T-helper 17 cell (primary cell): Measurements from ENCODE around the gene TPPP. TPM values are rescaled to one million over a fixed set of nuclear protein-coding genes. Genes with fewer than 3 reads are reported as not detected.
"Not testable (repeated sequence)": the region's sequence is repeated elsewhere in the genome, so short reads cannot be mapped to it uniquely, and the experiment has no call there.

Source experiments
- ATAC-seq: fragments of 150-1000 bp; cut with Tn5 transposase; 2 replicates; pipeline ENCODE4 v1.10.0; 2021; ENCODE audit warnings: mild to moderate bottlenecking, moderate library complexity
- DNase-seq, 3 donors: peaks; one replicate each; pipeline versions ENCODE4 v3.0.0 to v3.0.0-alpha.2; 2020 to 2021
- H3K9me3 ChIP-seq: one replicate; pipeline ENCODE4 v1.7.0; 2013; ENCODE audit warnings: low read length, mild to moderate bottlenecking; ENCODE audit not compliant: control insufficient read depth, poor library complexity, severe bottlenecking
- H3K27ac Mint-ChIP-seq: one replicate; pipeline ENCODE4 v1.8.0; 2022; ENCODE audit warnings: mild to moderate bottlenecking, moderate library complexity, mixed read lengths
- H3K27me3 Mint-ChIP-seq: one replicate; pipeline ENCODE4 v1.8.0; 2022; ENCODE audit warnings: mixed read lengths
- H3K36me3 Mint-ChIP-seq: one replicate; pipeline ENCODE4 v1.8.0; 2022; ENCODE audit warnings: low read depth, mixed read lengths
- H3K4me1 Mint-ChIP-seq: one replicate; pipeline ENCODE4 v1.8.0; 2022; ENCODE audit warnings: mild to moderate bottlenecking, mixed read lengths
- H3K4me3 Mint-ChIP-seq: one replicate; pipeline ENCODE4 v1.8.0; 2022; ENCODE audit warnings: mild to moderate bottlenecking, moderate library complexity, mixed read lengths
- total RNA-seq, 4 donors: library from RNA in 2 of 4; stranded (reverse) in 2 of 4; gene quantifications; one replicate each; pipeline ENCODE4 v1.2.3 and lab custom pipeline; 2022 to 2026

Gene TPPP
- total RNA-seq, 2 donors from 2014 or later: 17.3 to 35.4 TPM

DNA sequence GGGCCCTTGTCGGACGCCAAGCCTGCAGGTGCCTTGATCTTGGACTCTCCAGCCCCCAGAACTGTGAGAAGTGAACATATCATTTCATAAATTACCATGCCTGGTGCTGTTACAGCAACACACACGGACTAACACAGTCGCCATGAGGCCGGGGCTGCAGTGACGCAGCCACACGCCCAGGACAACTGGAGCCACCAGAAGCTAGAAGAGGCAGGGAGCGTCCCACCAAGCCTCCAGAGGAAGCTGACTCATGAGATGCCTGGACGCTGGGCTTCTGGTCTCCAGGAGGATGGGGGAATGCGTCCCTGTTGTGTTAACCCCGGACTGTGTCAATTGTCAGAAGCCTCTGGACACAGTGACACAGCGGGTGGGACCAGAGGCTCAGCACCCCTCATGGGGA is 6.2 kb downstream of the TPPP start:
- not testable (repeated sequence) for H3K27ac Mint-ChIP-seq, H3K4me3 Mint-ChIP-seq, H3K36me3 Mint-ChIP-seq

DNA sequence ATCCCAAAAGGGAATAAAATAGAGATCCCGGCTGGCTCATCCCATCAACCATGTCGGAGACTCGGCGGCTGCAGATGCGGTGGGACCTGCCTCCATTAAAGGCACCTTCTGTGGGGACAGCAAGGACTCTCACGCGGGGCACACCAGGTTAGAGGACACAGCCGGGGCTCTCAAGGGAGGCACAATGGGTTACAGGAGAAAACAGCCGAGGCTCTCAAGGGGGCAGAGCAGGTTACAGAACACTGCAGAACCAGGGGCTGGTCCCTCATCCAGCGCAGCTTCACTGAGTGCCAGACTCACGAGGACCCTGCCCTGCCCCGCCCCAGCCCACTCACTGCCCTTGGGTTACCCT is 7.0 kb downstream of the TPPP start:
- DNase-seq, H3K9me3 ChIP-seq, H3K27ac Mint-ChIP-seq, H3K27me3 Mint-ChIP-seq, ATAC-seq, H3K4me1 Mint-ChIP-seq, H3K36me3 Mint-ChIP-seq: not testable (repeated sequence)
- H3K4me3 Mint-ChIP-seq: peak overlapping the region; percentile 15

More for the DNA sequence above, 6.2 kb downstream of the TPPP start:
- not testable (repeated sequence) for ATAC-seq, H3K9me3 ChIP-seq, H3K4me1 Mint-ChIP-seq, H3K27me3 Mint-ChIP-seq, DNase-seq

DNA sequence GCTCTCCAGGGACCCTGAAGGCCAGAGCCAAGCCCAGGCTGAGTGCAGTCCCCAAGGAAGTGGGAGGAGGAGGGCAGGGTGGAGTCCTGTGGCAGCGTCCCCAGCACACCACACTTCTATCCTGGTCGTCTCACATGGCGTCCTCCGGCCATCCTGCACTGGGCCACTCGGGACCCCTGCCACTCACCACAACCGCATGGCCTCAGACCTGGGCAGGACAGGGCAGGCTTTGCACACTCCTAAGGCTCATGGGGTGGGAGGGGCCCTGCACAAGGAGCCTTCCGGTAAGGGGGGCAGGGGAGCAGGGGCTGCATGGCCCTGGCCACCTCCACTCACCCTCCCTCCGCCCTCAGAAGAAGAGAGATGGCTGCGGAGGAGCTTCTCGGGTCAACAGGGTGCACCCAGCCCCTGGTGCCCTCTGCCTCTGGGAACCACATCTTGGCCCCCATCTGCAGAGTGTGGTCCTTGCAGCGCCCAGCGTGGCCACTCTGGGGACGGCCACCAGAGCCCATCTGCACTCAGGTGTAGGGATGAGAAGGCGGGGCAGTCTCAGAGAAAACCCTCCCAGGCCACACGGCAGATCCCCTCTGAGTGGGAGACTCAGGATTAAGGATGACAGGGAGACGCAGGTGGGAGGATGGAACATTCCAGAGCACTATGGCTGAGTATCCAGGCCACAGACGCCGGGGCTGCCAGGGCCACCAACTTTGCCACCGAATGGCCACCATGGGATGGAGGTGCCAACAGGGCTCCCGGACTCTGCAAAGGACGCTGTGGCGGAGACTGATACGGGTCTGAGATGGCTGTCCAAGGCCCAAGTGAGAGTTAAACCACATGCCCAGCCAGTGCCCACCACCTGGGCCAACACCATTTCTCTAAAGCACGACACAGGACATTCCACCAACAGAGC is 7.6 kb downstream of the TPPP start:
- H3K27me3 Mint-ChIP-seq: no peaks in the 10 kb centered on the region
- no peaks in the 10 kb centered on the region for H3K4me1 Mint-ChIP-seq
- H3K27ac Mint-ChIP-seq: no peak overlapping the region
- ATAC-seq (no peak), DNase-seq (no peak)
- H3K9me3 ChIP-seq: no peaks in the 10 kb centered on the region
- no peaks in the 10 kb centered on the region for H3K36me3 Mint-ChIP-seq
- H3K4me3 Mint-ChIP-seq: peak overlapping the region; percentile 15

DNA sequence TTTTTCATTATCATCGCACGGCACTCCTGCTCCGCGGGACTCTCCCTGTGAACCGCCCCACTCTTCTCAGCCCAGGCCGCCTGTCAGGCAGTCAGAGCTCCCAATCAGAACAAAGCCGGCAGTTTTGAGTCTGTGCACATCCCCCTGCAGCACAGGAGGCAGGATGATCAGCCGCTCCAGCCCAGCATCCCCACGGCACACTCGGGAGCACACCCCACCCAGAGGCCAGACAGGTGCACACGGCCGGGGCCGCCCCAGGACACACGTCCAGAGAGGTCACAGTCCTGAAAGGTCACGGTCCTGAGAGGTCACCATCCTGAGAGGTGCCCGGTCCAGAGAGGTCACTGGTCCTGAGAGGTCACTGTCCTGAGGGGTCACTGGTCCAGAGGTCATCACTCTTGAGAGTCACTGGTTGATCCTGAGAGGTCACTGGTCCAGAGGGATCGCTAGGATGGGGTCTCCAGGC is 8.4 kb downstream of the TPPP start:
- H3K9me3 ChIP-seq: no peaks in the 10 kb centered on the region
- Mint-ChIP-seq H3K27me3 (no peaks in the 10 kb centered on the region), H3K4me1 (no peaks in the 10 kb centered on the region), H3K4me3 (peak overlapping the region; percentile 47), H3K36me3 (no peaks in the 10 kb centered on the region), H3K27ac (peak overlapping the region; percentile 60)
- ATAC-seq (no peak), DNase-seq (no peak)

DNA sequence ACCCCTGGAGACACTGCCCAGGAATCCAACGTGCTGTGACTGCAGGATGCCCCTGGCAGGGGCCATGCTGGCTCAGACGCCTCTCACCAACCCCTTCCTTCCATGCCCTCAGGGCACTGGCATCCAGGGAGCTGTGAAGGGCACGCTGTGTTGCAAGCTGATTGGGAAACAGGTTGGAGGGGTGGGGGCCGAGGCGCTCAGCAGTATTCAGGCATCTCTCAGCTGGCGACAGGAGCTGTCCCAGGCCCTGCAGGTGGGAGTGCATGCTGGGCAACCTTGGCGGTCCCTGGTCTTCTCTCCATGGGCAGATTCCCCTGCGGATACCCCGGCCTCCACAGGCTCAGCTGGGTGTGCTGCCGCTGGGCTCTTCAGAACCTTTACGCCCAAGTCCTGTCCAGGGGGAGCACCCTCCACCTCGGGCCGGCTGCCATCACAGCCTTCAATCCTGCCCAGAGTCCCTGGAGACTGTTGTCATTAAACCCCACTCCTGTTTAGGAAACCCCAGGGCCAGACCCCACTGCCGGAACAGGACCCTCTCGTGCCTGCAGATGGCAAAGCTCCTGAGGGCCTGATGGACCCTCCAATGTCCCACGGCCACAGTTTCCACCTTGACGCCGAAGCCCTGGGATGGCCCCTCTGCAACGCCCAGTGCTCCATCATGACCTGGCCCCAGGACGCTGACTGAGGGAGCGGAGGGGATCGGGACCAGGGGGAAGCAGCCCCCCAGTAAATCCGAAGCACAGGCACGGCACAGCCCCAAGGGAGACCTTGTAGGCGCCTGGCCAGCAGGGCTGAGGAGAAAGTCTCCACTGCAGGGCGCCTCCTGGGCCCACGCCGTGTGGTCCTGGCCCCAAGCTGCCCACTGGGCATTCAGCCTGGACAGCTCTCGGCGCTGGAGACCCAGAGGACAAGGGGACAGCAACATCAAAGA is 9.3 kb downstream of the TPPP start:
- Mint-ChIP-seq H3K4me3 (no peak overlapping the region), H3K36me3 (no peaks in the 10 kb centered on the region), H3K4me1 (no peaks in the 10 kb centered on the region), H3K27me3 (no peaks in the 10 kb centered on the region), H3K27ac (peak overlapping the region; percentile 60)
- H3K9me3 ChIP-seq: no peaks in the 10 kb centered on the region
- DNase-seq (no peak), ATAC-seq (no peak)

DNA sequence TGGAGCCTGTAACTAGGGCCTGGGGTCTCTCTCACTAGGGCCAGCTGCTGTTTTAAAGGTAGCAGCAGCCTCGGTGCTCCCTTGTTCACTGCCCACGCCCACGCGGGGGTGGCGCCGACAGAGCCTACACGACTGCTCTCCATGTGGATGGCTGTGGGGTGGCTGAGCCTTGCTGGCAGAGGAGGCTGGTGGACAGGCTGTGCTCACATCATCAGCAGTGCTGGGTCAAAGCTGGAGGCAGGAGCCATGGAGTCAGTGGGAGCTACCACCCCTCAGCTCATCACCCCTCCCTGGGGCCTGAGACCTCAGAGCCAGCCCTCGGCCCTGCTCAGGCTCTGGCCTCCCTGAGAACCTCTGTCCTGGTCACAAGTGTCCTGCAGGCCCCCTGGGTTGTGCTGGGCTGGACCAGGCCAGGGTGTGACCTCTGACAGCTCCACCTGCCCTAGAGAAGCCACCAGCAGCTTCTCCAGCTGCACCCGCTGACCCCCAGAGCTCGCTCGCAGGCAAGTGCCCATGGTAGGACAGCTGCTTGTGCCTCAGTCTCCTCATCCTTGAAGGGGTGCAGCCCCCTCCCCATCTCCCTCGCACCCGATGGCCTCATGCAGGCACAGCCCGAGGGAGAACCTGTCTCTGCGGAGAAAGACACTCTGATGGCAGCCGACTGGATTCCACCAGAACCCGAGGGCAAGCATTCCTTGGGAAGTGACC is 10.3 kb downstream of the TPPP start:
- not testable (repeated sequence) for H3K9me3 ChIP-seq, H3K36me3 Mint-ChIP-seq, ATAC-seq, DNase-seq, H3K27me3 Mint-ChIP-seq, H3K4me1 Mint-ChIP-seq
- Mint-ChIP-seq H3K27ac (peak overlapping the region; percentile 60), H3K4me3 (peak overlapping the region; percentile 65)

DNA sequence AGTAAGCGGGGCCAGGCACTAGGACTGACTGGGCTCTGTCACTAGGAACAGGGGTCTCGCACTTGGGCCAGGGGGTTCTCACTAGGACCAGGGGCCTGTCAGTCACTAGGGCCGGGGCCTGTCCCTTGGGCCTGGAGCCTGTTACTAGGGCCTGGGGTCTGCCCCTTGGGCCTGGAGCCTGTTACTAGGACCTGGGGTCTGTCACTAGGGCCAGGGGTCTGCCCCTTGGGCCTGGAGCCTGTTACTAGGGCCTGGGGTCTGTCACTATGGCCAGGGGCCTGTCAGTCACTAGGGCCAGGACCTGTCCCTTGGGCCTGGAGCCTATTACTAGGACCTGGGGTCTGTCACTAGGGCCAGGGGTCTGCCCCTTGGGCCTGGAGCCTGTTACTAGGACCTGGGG is 10.9 kb downstream of the TPPP start:
- ATAC-seq, H3K9me3 ChIP-seq, H3K4me1 Mint-ChIP-seq, H3K36me3 Mint-ChIP-seq, H3K4me3 Mint-ChIP-seq, H3K27me3 Mint-ChIP-seq, DNase-seq: not testable (repeated sequence)
- H3K27ac Mint-ChIP-seq: peak overlapping the region; percentile 60

DNA sequence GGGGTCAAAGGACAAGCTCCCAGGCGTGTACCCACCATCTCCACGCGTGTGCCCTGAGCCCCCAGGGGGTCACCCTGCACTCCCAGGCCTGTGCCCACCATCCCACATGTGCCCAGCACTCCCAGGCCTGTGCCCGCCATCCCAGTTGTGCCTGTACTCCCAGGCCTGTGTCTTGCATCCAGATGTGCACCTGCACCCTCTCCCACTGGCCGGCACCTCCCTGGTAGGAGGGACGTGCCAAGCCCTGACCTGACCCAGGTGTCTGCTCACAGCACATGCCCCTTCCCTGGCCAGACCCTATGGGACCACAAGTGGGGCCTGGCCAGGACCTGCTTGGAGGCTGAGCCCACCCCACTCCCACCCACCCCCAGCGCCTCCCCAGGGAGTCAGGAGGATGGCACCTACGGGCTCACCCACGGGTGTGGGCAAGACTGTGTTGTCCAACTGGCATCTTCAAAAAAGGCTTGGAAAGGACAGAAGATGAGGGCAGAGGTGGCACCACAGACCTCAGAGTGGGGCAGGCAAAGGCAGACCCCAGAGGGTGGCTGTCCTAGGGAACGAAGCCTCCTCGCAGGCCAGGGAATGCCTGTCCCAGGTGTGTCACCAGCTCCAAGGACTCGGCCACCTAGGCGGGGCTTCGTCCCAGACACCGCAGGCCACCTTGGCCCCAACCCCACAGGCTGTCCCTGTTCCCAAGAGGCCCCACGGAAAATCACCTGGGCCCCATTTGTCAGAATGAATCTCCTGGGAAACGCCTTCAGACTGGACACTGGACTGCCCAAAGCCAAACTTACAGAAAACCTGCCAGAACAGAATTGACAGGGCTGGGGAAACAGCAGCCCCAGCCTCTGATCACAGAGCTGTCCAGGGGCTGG is 11.6 kb downstream of the TPPP start:
- not testable (repeated sequence) for H3K9me3 ChIP-seq, H3K27ac Mint-ChIP-seq, DNase-seq, H3K4me3 Mint-ChIP-seq, ATAC-seq, H3K4me1 Mint-ChIP-seq, H3K36me3 Mint-ChIP-seq, H3K27me3 Mint-ChIP-seq

DNA sequence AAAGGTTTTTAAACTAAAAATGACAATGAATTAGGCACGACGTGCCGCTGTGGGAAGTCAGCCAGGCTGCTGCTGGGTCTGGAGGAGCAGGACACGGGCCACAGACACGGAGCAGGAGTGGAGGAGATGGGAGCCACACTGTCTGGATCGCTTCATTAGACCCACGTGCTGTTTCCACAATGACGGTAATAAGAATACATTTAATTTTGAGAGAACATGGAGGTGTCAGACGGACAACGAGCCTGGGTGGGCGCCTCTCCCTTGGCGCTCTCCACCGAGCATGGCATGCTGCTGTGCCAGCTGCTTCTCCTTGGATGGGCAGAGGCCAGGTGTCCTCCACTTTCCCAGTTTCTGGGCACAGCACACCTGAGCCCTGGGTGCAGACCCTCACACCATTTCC is 12.3 kb downstream of the TPPP start:
- H3K36me3 Mint-ChIP-seq, H3K4me1 Mint-ChIP-seq, H3K9me3 ChIP-seq, ATAC-seq, H3K4me3 Mint-ChIP-seq, DNase-seq, H3K27me3 Mint-ChIP-seq: not testable (repeated sequence)
- H3K27ac Mint-ChIP-seq: peak overlapping the region; percentile 29

DNA sequence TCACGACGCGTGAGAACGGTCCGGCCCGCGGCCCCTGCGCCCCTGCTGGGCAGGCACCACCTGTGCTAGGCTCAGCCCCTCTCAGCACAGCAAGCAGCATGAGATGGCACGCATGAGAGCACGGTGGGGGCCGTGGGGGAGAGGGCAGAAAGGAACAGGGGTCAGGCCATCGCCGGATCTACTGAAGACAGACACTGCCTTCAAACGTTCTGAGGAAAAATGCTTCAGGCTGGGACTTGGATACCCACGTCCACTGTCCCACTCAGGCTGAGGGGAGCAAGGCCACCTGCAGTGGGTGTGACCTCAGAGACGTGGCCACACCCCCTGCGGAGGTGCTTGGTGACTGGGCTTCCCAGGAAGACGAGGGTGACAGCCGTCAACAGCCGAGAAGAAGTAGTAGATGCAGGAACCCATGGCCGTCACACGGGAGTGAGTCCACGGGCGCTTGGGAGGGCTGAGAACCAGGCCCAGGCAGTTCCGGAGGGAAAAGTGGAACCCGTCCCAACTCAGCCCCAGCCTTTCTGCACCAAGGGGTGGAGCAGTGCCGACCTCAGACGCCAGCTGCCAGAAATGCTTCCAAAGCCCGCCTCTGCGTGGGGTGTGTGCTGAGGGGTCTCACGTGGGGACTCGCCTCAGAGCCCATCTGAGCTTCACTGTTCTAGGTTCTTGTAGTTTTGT is 12.9 kb downstream of the TPPP start:
- not testable (repeated sequence) for ATAC-seq, H3K4me1 Mint-ChIP-seq, H3K27me3 Mint-ChIP-seq, H3K36me3 Mint-ChIP-seq, DNase-seq, H3K9me3 ChIP-seq, H3K4me3 Mint-ChIP-seq
- peak overlapping the region; percentile 29 for H3K27ac Mint-ChIP-seq

DNA sequence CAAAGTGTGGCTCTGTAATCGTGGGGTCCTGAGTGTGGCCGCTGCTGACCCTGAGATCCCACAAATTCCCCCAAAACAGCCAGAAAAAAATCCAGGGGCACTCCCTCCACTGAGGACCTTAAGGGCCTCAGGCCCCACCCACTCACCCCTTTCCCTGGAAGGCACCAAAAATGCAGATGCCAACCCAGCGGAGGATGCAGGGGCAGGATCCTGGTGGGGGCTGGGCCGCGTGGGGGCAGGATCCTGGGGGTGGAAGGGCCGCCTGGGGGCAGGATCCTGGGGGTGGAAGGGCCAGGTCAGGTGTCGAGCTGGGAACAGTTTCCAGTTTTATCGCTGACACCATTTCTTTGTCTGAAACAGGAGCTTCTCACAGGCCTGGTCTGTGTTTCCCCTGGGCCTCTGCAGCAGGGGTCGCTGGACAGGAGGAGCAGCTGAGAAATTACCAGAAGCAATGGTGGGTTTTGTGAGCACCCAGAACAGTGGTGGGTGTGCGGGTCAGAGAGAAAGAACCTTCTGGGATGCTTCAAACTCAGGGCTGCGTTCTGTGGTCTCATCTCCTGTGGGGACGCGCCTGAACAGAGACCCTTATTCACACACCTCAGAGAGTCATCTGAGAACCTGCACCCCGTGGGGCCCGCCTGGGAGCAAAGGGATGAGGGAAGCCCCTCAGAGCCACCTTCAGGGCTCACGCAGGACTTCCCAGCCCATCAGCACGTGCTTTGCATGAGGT is 13.8 kb downstream of the TPPP start:
- not testable (repeated sequence) for H3K4me1 Mint-ChIP-seq, H3K27me3 Mint-ChIP-seq, H3K4me3 Mint-ChIP-seq, H3K9me3 ChIP-seq, H3K27ac Mint-ChIP-seq, DNase-seq, H3K36me3 Mint-ChIP-seq, ATAC-seq
